H9 (cell line): ENCODE results near the gene VCPKMT. TPM values are rescaled to one million over a fixed set of nuclear protein-coding genes. Genes with fewer than 3 reads are reported as not detected.

ENCODE experiments used
- DNase-seq: peaks from one replicate; pipeline ENCODE4 v3.0.0-alpha.2; 2017
- H2AFZ ChIP-seq: one replicate; pipeline ENCODE4 v1.6.1; 2013; ENCODE audit warnings: mild to moderate bottlenecking, low read length, control low read depth, moderate library complexity
- H2AK5ac ChIP-seq: 2 replicates; pipeline ENCODE4 v1.6.1; 2013; ENCODE audit warnings: low read length, control low read depth, mixed read lengths; ENCODE audit not compliant: insufficient read length
- H2BK120ac ChIP-seq: one replicate; pipeline ENCODE4 v1.6.1; 2013; ENCODE audit warnings: low read depth, mild to moderate bottlenecking, low read length, control low read depth, inconsistent platforms; ENCODE audit not compliant: poor library complexity, severe bottlenecking
- H2BK12ac ChIP-seq: 2 replicates; pipeline ENCODE4 v1.6.1; 2013; ENCODE audit warnings: low read length, control low read depth, mixed read lengths, low read depth; ENCODE audit not compliant: insufficient read length
- H2BK15ac ChIP-seq: 2 replicates; pipeline ENCODE4 v1.6.1; 2013; ENCODE audit warnings: low read depth, low read length, control low read depth
- H2BK20ac ChIP-seq: one replicate; pipeline ENCODE4 v1.6.1; 2013; ENCODE audit warnings: low read depth, mild to moderate bottlenecking, low read length, control low read depth, inconsistent platforms; ENCODE audit not compliant: poor library complexity, severe bottlenecking
- H2BK5ac ChIP-seq: 2 replicates; pipeline ENCODE4 v1.6.1; 2013; ENCODE audit warnings: low read length, control low read depth, mixed read lengths; ENCODE audit not compliant: insufficient read length
- H3K14ac ChIP-seq: 2 replicates; pipeline ENCODE4 v1.6.1; 2013; ENCODE audit warnings: low read length, control low read depth; ENCODE audit not compliant: insufficient read depth
- H3K18ac ChIP-seq: 2 replicates; pipeline ENCODE4 v1.6.1; 2013; ENCODE audit warnings: low read depth, mild to moderate bottlenecking, mixed read lengths, low read length, control low read depth; ENCODE audit not compliant: insufficient read length
- H3K23ac ChIP-seq: 2 replicates; pipeline ENCODE4 v1.6.1; 2013; ENCODE audit warnings: low read length, control low read depth, mixed read lengths, low read depth; ENCODE audit not compliant: insufficient read length
- H3K23me2 ChIP-seq: 2 replicates; pipeline ENCODE4 v1.6.1; 2013; ENCODE audit warnings: low read depth, mild to moderate bottlenecking, mixed read lengths, low read length, control low read depth; ENCODE audit not compliant: insufficient read length, poor library complexity, severe bottlenecking
- H3K27ac ChIP-seq: 2 replicates; pipeline ENCODE4 v1.5.1; 2013; ENCODE audit warnings: low read length, control low read depth, mixed read lengths, low read depth; ENCODE audit not compliant: insufficient read length
- H3K27me3 ChIP-seq: 2 replicates; pipeline ENCODE4 v1.6.1; 2013; ENCODE audit warnings: low read length, control low read depth, inconsistent platforms; ENCODE audit not compliant: insufficient read depth
- H3K4ac ChIP-seq: 2 replicates; pipeline ENCODE4 v1.6.1; 2013; ENCODE audit warnings: low read depth, mild to moderate bottlenecking, control low read depth, inconsistent platforms, low read length, moderate library complexity
- H3K4me1 ChIP-seq: 2 replicates; pipeline ENCODE4 v1.6.1; 2013; ENCODE audit warnings: low read length, control low read depth, inconsistent platforms; ENCODE audit not compliant: insufficient read depth
- H3K4me2 ChIP-seq: 2 replicates; pipeline ENCODE4 v1.6.1; 2013; ENCODE audit warnings: low read length, control low read depth, mixed read lengths; ENCODE audit not compliant: insufficient read length, insufficient read depth
- H3K56ac ChIP-seq: 2 replicates; pipeline ENCODE4 v1.6.1; 2013; ENCODE audit warnings: low read depth, mild to moderate bottlenecking, mixed read lengths, low read length, control low read depth; ENCODE audit not compliant: insufficient read length
- H3K79me1 ChIP-seq: 2 replicates; pipeline ENCODE4 v1.6.1; 2013; ENCODE audit warnings: low read depth, mild to moderate bottlenecking, moderate library complexity, low read length, control low read depth, inconsistent platforms; ENCODE audit not compliant: insufficient read depth, poor library complexity, severe bottlenecking
- H3K79me2 ChIP-seq: 2 replicates; pipeline ENCODE4 v1.6.1; 2013; ENCODE audit warnings: low read length, control low read depth, inconsistent platforms; ENCODE audit not compliant: insufficient read depth
- H3K9ac ChIP-seq: 2 replicates; pipeline ENCODE4 v1.6.1; 2013; ENCODE audit warnings: low read length, control low read depth, mixed read lengths; ENCODE audit not compliant: insufficient read length; ENCODE audit errors: extremely low read depth
- H3K9me3 ChIP-seq: one replicate; pipeline ENCODE4 v1.6.1; 2013; ENCODE audit warnings: low read depth, low read length, inconsistent platforms; ENCODE audit not compliant: control insufficient read depth
- H3T11ph ChIP-seq: one replicate; pipeline ENCODE4 v1.6.1; 2013; ENCODE audit warnings: mild to moderate bottlenecking, low read length, control low read depth, inconsistent platforms
- H4K20me1 ChIP-seq: one replicate; pipeline ENCODE4 v1.6.1; 2013; ENCODE audit not compliant: control insufficient read depth, insufficient read length, insufficient read depth
- H4K5ac ChIP-seq: 2 replicates; pipeline ENCODE4 v1.6.1; 2013; ENCODE audit warnings: low read depth, mild to moderate bottlenecking, mixed read lengths, low read length, control low read depth; ENCODE audit not compliant: insufficient read length
- H4K8ac ChIP-seq: replicated peaks from 2 replicates; pipeline ENCODE4 v1.6.1; 2013; ENCODE audit warnings: low read length, control low read depth, mixed read lengths, low read depth; ENCODE audit not compliant: insufficient read length
- H4K91ac ChIP-seq: 2 replicates; pipeline ENCODE4 v1.6.1; 2013; ENCODE audit warnings: low read depth, mild to moderate bottlenecking, moderate library complexity, mixed read lengths, low read length, control low read depth; ENCODE audit not compliant: insufficient read length
- H3K27ac Mint-ChIP-seq, 3 experiments: 2 replicates in 2 of 3; 3 replicates in 1 of 3; pipeline ENCODE4 v1.8.0; 2020 to 2021; ENCODE audit warnings: mixed read lengths in 3 of 3, mild to moderate bottlenecking in 1 of 3, moderate library complexity in 1 of 3
- H3K27me3 Mint-ChIP-seq: 2 replicates; pipeline ENCODE4 v1.8.0; 2021; ENCODE audit warnings: low read depth, mild to moderate bottlenecking, moderate library complexity, mixed read lengths
- H3K36me3 Mint-ChIP-seq, 3 experiments: 2 replicates in 2 of 3; 3 replicates in 1 of 3; pipeline ENCODE4 v1.8.0; 2020 to 2021; ENCODE audit warnings: low read depth in 3 of 3, mixed read lengths in 3 of 3; ENCODE audit not compliant: insufficient read depth in 1 of 3
- H3K4me1 Mint-ChIP-seq, 2 experiments: 2 replicates each; pipeline ENCODE4 v1.8.0; 2020; ENCODE audit warnings: mixed read lengths in 2 of 2
- H3K4me3 Mint-ChIP-seq, 2 experiments: 2 replicates in 1 of 2; 3 replicates in 1 of 2; pipeline ENCODE4 v1.8.0; 2020 to 2021; ENCODE audit warnings: mild to moderate bottlenecking in 2 of 2, mixed read lengths in 2 of 2, moderate library complexity in 1 of 2
- H3K9me3 Mint-ChIP-seq, 2 experiments: 2 replicates in 1 of 2; 3 replicates in 1 of 2; pipeline ENCODE4 v1.8.0; 2020; ENCODE audit warnings: mild to moderate bottlenecking in 2 of 2, mixed read lengths in 2 of 2, moderate library complexity in 1 of 2
- WGBS: extraction: QIAGEN DNeasy Blood & Tissue Kit; methylation state at CpG from one replicate; pipeline ENCODE4 v1.1.7; 2013; ENCODE audit warnings: missing lambda C conversion rate, low lambda C conversion rate, mixed read lengths; ENCODE audit not compliant: insufficient read length; ENCODE audit errors: extremely low coverage; 5-methylcytosine and 5-hydroxymethylcytosine counted together
- total RNA-seq: library from RNA; stranded (reverse); gene quantifications from 2 replicates; pipeline ENCODE4 v1.2.1, GENCODE V29; 2021
- TF ChIP-seq, protein P1 (sequence below): fragments of 200-600 bp; sonication (generic); conservative IDR thresholded peaks from 3 replicates; pipeline ENCODE4 v1.8.0; 2021; ENCODE audit warnings: antibody characterized with exemption, mild to moderate bottlenecking

Gene VCPKMT
- total RNA-seq, 1 experiment from 2014 or later: 13.7 TPM

DNA sequence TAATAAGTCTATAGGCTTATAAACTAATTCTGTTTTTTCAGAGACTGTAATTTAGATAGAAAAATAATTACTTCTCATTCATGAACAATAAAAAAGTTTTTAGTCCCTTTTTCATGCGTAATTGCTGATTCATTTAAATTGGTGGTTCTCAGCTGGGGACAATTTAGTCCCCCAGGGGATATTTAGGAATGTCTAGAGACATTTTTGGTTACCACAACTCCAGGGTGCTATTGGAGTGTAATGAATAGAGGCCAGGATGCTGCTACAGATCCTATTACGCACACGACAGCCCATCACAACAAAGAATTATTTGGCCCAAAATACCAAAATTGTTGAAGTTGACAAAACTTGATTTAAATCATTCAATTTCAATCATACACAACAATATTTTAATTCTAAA is 22.8 kb upstream of the VCPKMT start:
- H3K4me1 ChIP-seq: no peaks in the 10 kb centered on the region
- peaks cover 0 to 3% of the 10 kb centered on the region in 2 experiments; a peak in 2 of 4 replicates for H3K4me1 Mint-ChIP-seq
- no peak overlapping the region for H3K27ac Mint-ChIP-seq
- no peak overlapping the region for H2BK15ac ChIP-seq
- TF ChIP-seq, protein P1, sequence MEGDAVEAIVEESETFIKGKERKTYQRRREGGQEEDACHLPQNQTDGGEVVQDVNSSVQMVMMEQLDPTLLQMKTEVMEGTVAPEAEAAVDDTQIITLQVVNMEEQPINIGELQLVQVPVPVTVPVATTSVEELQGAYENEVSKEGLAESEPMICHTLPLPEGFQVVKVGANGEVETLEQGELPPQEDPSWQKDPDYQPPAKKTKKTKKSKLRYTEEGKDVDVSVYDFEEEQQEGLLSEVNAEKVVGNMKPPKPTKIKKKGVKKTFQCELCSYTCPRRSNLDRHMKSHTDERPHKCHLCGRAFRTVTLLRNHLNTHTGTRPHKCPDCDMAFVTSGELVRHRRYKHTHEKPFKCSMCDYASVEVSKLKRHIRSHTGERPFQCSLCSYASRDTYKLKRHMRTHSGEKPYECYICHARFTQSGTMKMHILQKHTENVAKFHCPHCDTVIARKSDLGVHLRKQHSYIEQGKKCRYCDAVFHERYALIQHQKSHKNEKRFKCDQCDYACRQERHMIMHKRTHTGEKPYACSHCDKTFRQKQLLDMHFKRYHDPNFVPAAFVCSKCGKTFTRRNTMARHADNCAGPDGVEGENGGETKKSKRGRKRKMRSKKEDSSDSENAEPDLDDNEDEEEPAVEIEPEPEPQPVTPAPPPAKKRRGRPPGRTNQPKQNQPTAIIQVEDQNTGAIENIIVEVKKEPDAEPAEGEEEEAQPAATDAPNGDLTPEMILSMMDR: no peak
- no peak overlapping the region for H2BK12ac ChIP-seq
- no peaks in the 10 kb centered on the region for H3K9me3 Mint-ChIP-seq
- no peak overlapping the region for H3K4ac ChIP-seq
- H2BK20ac ChIP-seq: no peak overlapping the region
- H3K56ac ChIP-seq: no peak overlapping the region
- no peak overlapping the region for H2AK5ac ChIP-seq
- no peak overlapping the region for H2BK120ac ChIP-seq
- no peak overlapping the region for H2BK5ac ChIP-seq
- no peak overlapping the region for H3K18ac ChIP-seq
- H3K36me3 Mint-ChIP-seq: no peaks in the 10 kb centered on the region
- no peak overlapping the region for H3K4me2 ChIP-seq
- H4K91ac ChIP-seq: no peak overlapping the region
- no CpG with 5 or more reads among the region's 3 CpGs for WGBS
- H3K23me2 ChIP-seq: no peaks in the 10 kb centered on the region
- H3K79me2 ChIP-seq: no peaks in the 10 kb centered on the region
- no peaks in the 10 kb centered on the region for H3K27me3 Mint-ChIP-seq
- no peak overlapping the region for H4K5ac ChIP-seq
- no peak overlapping the region for H3T11ph ChIP-seq
- H4K20me1 ChIP-seq: no peaks in the 10 kb centered on the region
- H3K9ac ChIP-seq: no peak overlapping the region
- H3K79me1 ChIP-seq: no peaks in the 10 kb centered on the region
- no peaks in the 10 kb centered on the region for H3K9me3 ChIP-seq
- no peak for DNase-seq
- no peak overlapping the region for H2AFZ ChIP-seq
- H3K4me3 Mint-ChIP-seq: no peak overlapping the region
- no peak overlapping the region for H3K27ac ChIP-seq
- no peak overlapping the region for H3K23ac ChIP-seq
- no peaks in the 10 kb centered on the region for H3K27me3 ChIP-seq
- H3K14ac ChIP-seq: no peak overlapping the region
- H4K8ac ChIP-seq: no peak overlapping the region
